Measurements from ENCODE around the gene RNF213. TPM values are rescaled to one million over a fixed set of nuclear protein-coding genes. Genes with fewer than 3 reads are reported as not detected.

RNF213 gene
- total RNA-seq, 1 donor from 2014 or later: 47.3 TPM

GRCh38 chr17:80447790-80448189, 187.1 kb downstream of the RNF213 start:
- Mint-ChIP-seq H3K4me1 (ENCODE audit: unreplicated experiment) (no peaks in the 10 kb centered on the region), H3K27ac (no peak overlapping the region), H3K4me3 (no peak overlapping the region), H3K36me3 (no peaks in the 10 kb centered on the region), H3K27me3 (peaks cover 7% of the 10 kb centered on the region), H3K9me3 (no peaks in the 10 kb centered on the region)
- TF ChIP-seq CTCF (conservative IDR thresholded peaks at IDR 0.05): no peak
- DNase-seq (ENCODE audit: extremely low spot score, unreplicated experiment): no peak

Small RNAs within 50 kb of the gene (microRNA-seq; reads per million reads assigned to microRNA genes)
- not detected for gene MIR4730

Other genes starting within 250 kb of the RNF213 start
- 35.5 and 71.9 TPM in 2 replicates for gene TBC1D16, start 225.0 kb upstream of the RNF213 start, total RNA-seq (ENCODE audit: low replicate concordance)
- 8.5 and 29.6 TPM in 2 replicates for gene CCDC40, start 224.2 kb upstream of the RNF213 start, total RNA-seq (ENCODE audit: low replicate concordance)
- gene GAA, start 159.3 kb upstream of the RNF213 start, total RNA-seq (ENCODE audit: low replicate concordance): 37.7 and 40.7 TPM in 2 replicates
- gene EIF4A3, start 113.7 kb upstream of the RNF213 start, total RNA-seq (ENCODE audit: low replicate concordance): 104 and 112 TPM in 2 replicates
- 1.9 and 6.7 TPM in 2 replicates for gene CARD14, start 90.8 kb upstream of the RNF213 start, total RNA-seq (ENCODE audit: low replicate concordance)
- 40.5 and 45.4 TPM in 2 replicates for gene SGSH, start 40.5 kb upstream of the RNF213 start, total RNA-seq (ENCODE audit: low replicate concordance)
- 23.6 and 26.4 TPM in 2 replicates for gene SLC26A11, start 40.4 kb upstream of the RNF213 start, total RNA-seq (ENCODE audit: low replicate concordance)
- 30.7 and 38.9 TPM in 2 replicates for gene ENDOV, start 154.3 kb downstream of the RNF213 start, total RNA-seq (ENCODE audit: low replicate concordance)
- gene NPTX1, start 215.8 kb downstream of the RNF213 start, total RNA-seq (ENCODE audit: low replicate concordance): 1.7 and 4.7 TPM in 2 replicates

Data from type B pancreatic cell (in vitro differentiated cells).